HepG2 (cell line): ENCODE data around the gene CLCNKA. TPM values are rescaled to one million over a fixed set of nuclear protein-coding genes. Genes with fewer than 3 reads are reported as not detected.

Source experiments
- GATAD2A ChIP-seq: IDR thresholded peaks from 2 replicates; pipeline ENCODE4 v1.6.1; 2016
- KDM1A ChIP-seq: IDR thresholded peaks from 2 replicates; pipeline ENCODE4 v1.6.1; 2016; ENCODE audit warnings: missing compliant biosample characterization
- KLF11 ChIP-seq: IDR thresholded peaks from 2 replicates; pipeline ENCODE4 v1.6.1; 2016; ENCODE audit warnings: missing compliant biosample characterization
- MED1 ChIP-seq: sonication (generic); formaldehyde crosslinking; IDR thresholded peaks from 2 replicates; pipeline ENCODE4 v1.4.0; 2020; ENCODE audit warnings: missing genetic modification reagents
- MTF1 ChIP-seq: sonication (generic); formaldehyde crosslinking; IDR thresholded peaks from 2 replicates; pipeline ENCODE4 v1.5.0; 2020; ENCODE audit warnings: missing genetic modification reagents
- SMAD3 ChIP-seq: sonication (generic); formaldehyde crosslinking; IDR thresholded peaks from 2 replicates; pipeline ENCODE4 v1.4.0; 2020; ENCODE audit warnings: missing genetic modification reagents
- SP140L ChIP-seq: sonication (generic); formaldehyde crosslinking; IDR thresholded peaks from 2 replicates; pipeline ENCODE4 v1.4.0; 2020; ENCODE audit warnings: missing genetic modification reagents, borderline replicate concordance
- STAT5B ChIP-seq: sonication (generic); formaldehyde crosslinking; IDR thresholded peaks from 2 replicates; pipeline ENCODE4 v1.4.0; 2020; ENCODE audit warnings: missing genetic modification reagents
- U2AF1 ChIP-seq: fragments of 200-400 bp; formaldehyde crosslinking; optimal IDR thresholded peaks from 2 replicates; pipeline ENCODE3; 2017; ENCODE audit warnings: mild to moderate bottlenecking, low read depth, low read length
- ZBTB7B ChIP-seq: sonication (generic); formaldehyde crosslinking; IDR thresholded peaks from 2 replicates; pipeline ENCODE4 v1.4.0; 2020; ENCODE audit warnings: missing genetic modification reagents
- ZFP36L2 ChIP-seq: sonication (generic); formaldehyde crosslinking; IDR thresholded peaks from 2 replicates; pipeline ENCODE4 v1.4.0; 2020; ENCODE audit warnings: missing genetic modification reagents
- ZFP37 ChIP-seq: sonication (generic); formaldehyde crosslinking; IDR thresholded peaks from 2 replicates; pipeline ENCODE4 v1.4.0; 2020; ENCODE audit warnings: missing genetic modification reagents, borderline replicate concordance
- ZNF275 ChIP-seq: sonication (generic); formaldehyde crosslinking; IDR thresholded peaks from 2 replicates; pipeline ENCODE4 v1.8.0; 2022; ENCODE audit warnings: missing genetic modification reagents, mild to moderate bottlenecking, inconsistent platforms, borderline replicate concordance
- ZNF646 ChIP-seq: sonication (generic); formaldehyde crosslinking; IDR thresholded peaks from 2 replicates; pipeline ENCODE4 v1.9.0; 2021; ENCODE audit warnings: mild to moderate bottlenecking, missing genetic modification reagents
- ZNF670 ChIP-seq: sonication (generic); formaldehyde crosslinking; IDR thresholded peaks from 2 replicates; pipeline ENCODE4 v1.8.0; 2022; ENCODE audit warnings: mild to moderate bottlenecking, missing genetic modification reagents, borderline replicate concordance
- ZNF703 ChIP-seq: sonication (generic); formaldehyde crosslinking; IDR thresholded peaks from 2 replicates; pipeline ENCODE4 v1.5.1; 2020; ENCODE audit warnings: missing genetic modification reagents, mild to moderate bottlenecking, moderate library complexity, borderline replicate concordance
- ZNF737 ChIP-seq: sonication (generic); formaldehyde crosslinking; IDR thresholded peaks from 2 replicates; pipeline ENCODE4 v1.5.0; 2020; ENCODE audit warnings: missing genetic modification reagents, mild to moderate bottlenecking, borderline replicate concordance
- ZNF788 ChIP-seq: sonication (generic); formaldehyde crosslinking; IDR thresholded peaks from 2 replicates; pipeline ENCODE4 v1.5.0; 2020; ENCODE audit warnings: mild to moderate bottlenecking, missing genetic modification reagents, borderline replicate concordance
- ZSCAN20 ChIP-seq: sonication (generic); formaldehyde crosslinking; IDR thresholded peaks from 2 replicates; pipeline ENCODE4 v1.4.0; 2020; ENCODE audit warnings: missing genetic modification reagents, mild to moderate bottlenecking, borderline replicate concordance
- polyA plus RNA-seq, 8 experiments: library from polyadenylated mRNA; depleted of rRNA in 3 of 8; stranded (reverse) in 7 of 8; unstranded in 1 of 8; fragments of >200 nt; fragmentation: Illumina TruSeq in 4 of 8; extraction: Trizol in 4 of 8; gene quantifications; 2 replicates each; pipeline versions ENCODE4 v1.2.1 to v1.2.3, GENCODE V29; 2011 to 2016; ENCODE audit warnings: low read depth in 4 of 8, missing spikeins in 1 of 8, mixed read lengths in 1 of 8; ENCODE audit not compliant: insufficient read depth in 1 of 8
- total RNA-seq, 5 experiments: library from RNA; depleted of rRNA; stranded (reverse); fragments of >200 nt; fragmentation: Illumina TruSeq; extraction: Trizol; gene quantifications; 2 replicates each; pipeline ENCODE4 v1.2.3, GENCODE V29; 2016; ENCODE audit warnings: low read depth in 1 of 5
- TF ChIP-seq, protein P1 (sequence below): sonication (generic); formaldehyde crosslinking; IDR thresholded peaks from 2 replicates; pipeline ENCODE4 v1.4.0; 2020; ENCODE audit warnings: missing genetic modification reagents, low read depth, mild to moderate bottlenecking, borderline replicate concordance

The CLCNKA gene
- total and polyA plus RNA-seq, 2 of the 13 experiments (the other 11 are each of a cell fraction or from before 2014, with no cell fraction given), result 0.03 TPM; not detected in 1

DNA sequence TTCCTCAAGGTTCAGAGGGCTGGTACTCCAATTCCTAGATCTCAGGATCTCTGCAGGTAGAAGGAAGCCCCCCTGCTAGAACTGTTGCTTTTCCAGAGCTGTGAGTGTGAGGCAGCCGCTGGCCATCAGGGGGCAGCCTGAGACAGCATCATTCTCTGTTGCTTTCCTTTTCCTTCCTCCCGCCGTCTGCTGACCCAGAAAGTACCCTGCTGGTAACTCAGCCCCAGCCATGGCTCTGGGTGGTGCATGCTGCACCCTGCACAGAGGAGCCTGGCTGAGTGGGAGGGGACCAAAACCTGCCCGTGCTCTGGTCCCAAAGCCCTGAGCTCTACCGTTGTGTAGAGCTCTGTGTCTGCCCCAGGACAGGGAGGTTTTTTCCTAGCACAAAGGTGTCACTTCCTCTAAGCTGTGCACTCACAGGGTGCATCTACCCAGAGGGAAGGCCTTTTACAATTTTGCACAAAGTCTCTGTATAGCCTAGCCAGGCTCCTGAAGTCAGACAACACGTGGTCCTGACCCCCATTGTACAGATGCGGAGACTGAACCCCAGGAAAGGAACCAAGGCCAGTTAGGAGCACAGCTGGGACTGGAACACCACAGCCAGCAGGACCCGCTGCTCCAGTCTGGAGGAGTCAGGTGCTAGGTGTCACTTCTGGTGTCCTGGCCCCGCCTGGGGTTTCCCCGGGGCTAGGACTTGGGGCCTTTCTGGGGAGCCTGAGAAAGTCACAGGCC lies 57.3 kb downstream of the CLCNKA start (continued):
- TF ChIP-seq U2AF1 (peak; percentile 71), ZNF275 (CRISPR knock-in tag) (no peak), ZFP37 (CRISPR knock-in tag) (no peak), GATAD2A (CRISPR knock-in tag) (peak; percentile 41), MED1 (peak; percentile 25; the same call in 1 of the 2 replicates), ZBTB7B (CRISPR knock-in tag) (peak; percentile 44; the same call in 1 of the 2 replicates), STAT5B (CRISPR knock-in tag) (no peak), ZNF646 (CRISPR knock-in tag) (no peak), MTF1 (no peak), KLF11 (no peak), ZNF670 (no peak), KDM1A (CRISPR knock-in tag) (no peak), SP140L (CRISPR knock-in tag) (no peak), ZNF788 (CRISPR knock-in tag) (no peak), ZNF703 (no peak), ZFP36L2 (no peak), SMAD3 (peak; percentile 43; the same call in 1 of the 2 replicates), ZNF737 (CRISPR knock-in tag) (no peak), ZSCAN20 (no peak)
- TF ChIP-seq, protein P1, sequence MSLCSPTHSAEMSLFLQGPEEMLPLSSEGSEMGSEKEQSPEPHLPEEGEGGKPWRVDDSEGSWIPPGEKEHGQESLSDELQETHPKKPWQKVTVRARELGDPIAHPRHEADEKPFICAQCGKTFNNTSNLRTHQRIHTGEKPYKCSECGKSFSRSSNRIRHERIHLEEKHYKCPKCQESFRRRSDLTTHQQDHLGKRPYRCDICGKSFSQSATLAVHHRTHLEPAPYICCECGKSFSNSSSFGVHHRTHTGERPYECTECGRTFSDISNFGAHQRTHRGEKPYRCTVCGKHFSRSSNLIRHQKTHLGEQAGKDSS (CRISPR knock-in tag), result no peak
